Tibial nerve (tissue), 3 donors: ENCODE measurements around the gene VWC2.

Experiments used
- POLR2A ChIP-seq, 2 donors: fragments of 450-650 bp; IDR thresholded peaks; one replicate each; pipeline ENCODE4 v1.6.1; 2017; ENCODE audit warnings: antibody characterized with exemption in 2 of 2, mild to moderate bottlenecking in 2 of 2, moderate library complexity in 2 of 2
- TF ChIP-seq, protein P1 (sequence below), 5 experiments: fragments of 200-600 bp in 3 of 5; fragments of 450-650 bp in 2 of 5; sonication (generic) in 3 of 5; IDR thresholded peaks; one replicate each; pipeline ENCODE4 v1.5.1; 2016 to 2019; ENCODE audit warnings: antibody characterized with exemption in 5 of 5, mild to moderate bottlenecking in 3 of 5, moderate library complexity in 2 of 5

DNA sequence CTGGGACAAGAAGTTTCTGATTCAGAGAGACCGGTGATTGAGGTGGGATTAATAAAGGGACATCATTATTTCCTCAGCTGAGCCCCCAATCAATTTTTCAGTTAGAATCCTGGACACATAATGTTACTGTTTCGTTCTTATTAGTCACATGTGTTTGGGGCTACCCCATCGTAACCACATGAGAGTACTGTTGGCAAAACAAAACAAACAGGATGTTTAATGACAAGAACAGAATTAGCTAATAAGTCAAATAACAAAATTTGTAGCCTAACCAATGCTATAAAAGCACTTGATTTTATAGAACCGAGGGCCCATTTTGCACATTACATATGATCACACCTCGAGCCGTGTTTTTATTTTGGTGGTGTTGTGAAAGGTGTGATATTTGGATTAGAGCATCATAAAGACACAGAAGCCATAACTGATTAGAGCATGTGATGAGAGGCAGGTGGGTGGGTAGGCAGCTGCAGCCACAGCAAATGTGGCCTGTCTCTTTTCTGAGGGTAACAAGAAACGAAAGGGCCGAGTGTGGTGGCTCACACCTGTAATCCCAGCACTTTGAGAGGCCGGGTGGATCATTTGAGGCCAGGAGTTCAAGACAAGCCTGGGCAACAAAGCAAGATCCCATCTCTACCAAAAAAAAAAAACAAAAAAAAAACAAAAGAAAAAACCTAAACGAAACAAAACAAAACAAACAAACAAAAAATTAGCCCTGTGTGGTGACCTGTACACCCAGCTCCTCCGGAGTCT, 1.8 kb upstream of the VWC2 start:
- TF ChIP-seq, protein P1, sequence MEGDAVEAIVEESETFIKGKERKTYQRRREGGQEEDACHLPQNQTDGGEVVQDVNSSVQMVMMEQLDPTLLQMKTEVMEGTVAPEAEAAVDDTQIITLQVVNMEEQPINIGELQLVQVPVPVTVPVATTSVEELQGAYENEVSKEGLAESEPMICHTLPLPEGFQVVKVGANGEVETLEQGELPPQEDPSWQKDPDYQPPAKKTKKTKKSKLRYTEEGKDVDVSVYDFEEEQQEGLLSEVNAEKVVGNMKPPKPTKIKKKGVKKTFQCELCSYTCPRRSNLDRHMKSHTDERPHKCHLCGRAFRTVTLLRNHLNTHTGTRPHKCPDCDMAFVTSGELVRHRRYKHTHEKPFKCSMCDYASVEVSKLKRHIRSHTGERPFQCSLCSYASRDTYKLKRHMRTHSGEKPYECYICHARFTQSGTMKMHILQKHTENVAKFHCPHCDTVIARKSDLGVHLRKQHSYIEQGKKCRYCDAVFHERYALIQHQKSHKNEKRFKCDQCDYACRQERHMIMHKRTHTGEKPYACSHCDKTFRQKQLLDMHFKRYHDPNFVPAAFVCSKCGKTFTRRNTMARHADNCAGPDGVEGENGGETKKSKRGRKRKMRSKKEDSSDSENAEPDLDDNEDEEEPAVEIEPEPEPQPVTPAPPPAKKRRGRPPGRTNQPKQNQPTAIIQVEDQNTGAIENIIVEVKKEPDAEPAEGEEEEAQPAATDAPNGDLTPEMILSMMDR (IDR thresholded peaks at IDR 0.05): no peak
- TF ChIP-seq POLR2A (IDR thresholded peaks at IDR 0.05): no peak
